ENCODE measurements around the gene ATG7. TPM values are rescaled to one million over a fixed set of nuclear protein-coding genes. Genes with fewer than 3 reads are reported as not detected.

Gene ATG7
- total RNA-seq, 1 donor from 2014 or later, result 51.7 TPM

- ATAC-seq (ENCODE audit: low read depth) (no peak), DNase-seq (no peak)
- no peak for TF ChIP-seq CTCF (IDR thresholded peaks at IDR 0.05)
- ChIA-PET CTCF (no interaction called here), POLR2A (no interaction called here)
- peaks cover 2% of the 10 kb centered on the region for H3K36me3 Mint-ChIP-seq (ENCODE audit: low read depth)
- H3K4me1 Mint-ChIP-seq, result no peaks in the 10 kb centered on the region
- no peak overlapping the region for H3K27ac Mint-ChIP-seq
- intact Hi-C loops (cut with micrococcal nuclease), result no loop called here
- H3K4me3 Mint-ChIP-seq, result no peak overlapping the region
- no peaks in the 10 kb centered on the region for H3K9me3 Mint-ChIP-seq
- H3K27me3 Mint-ChIP-seq, result no peaks in the 10 kb centered on the region
Observed at GRCh38 chr3:11534011-11534792, 262.0 kb downstream of the ATG7 start.

- POLR2A ChIA-PET, result no interaction called here
- Mint-ChIP-seq H3K4me1 (no peaks in the 10 kb centered on the region), H3K4me3 (no peak overlapping the region), H3K27me3 (no peaks in the 10 kb centered on the region), H3K9me3 (no peaks in the 10 kb centered on the region), H3K36me3 (ENCODE audit: low read depth) (peaks cover 4% of the 10 kb centered on the region), H3K27ac (no peak overlapping the region)
- no peak for DNase-seq
- intact Hi-C loops (cut with micrococcal nuclease), result no loop called here
- CTCF ChIA-PET, result no interaction called here
- ATAC-seq (ENCODE audit: low read depth), result no peak
- TF ChIP-seq CTCF (IDR thresholded peaks at IDR 0.05), result no peak
Observed at GRCh38 chr3:11534793-11535101, 262.6 kb downstream of the ATG7 start.

- no peak for ATAC-seq (ENCODE audit: low read depth)
- peaks cover 4% of the 10 kb centered on the region for H3K36me3 Mint-ChIP-seq (ENCODE audit: low read depth)
- no peak for TF ChIP-seq CTCF (IDR thresholded peaks at IDR 0.05)
- intact Hi-C loops (cut with micrococcal nuclease), result no loop called here
- H3K4me1 Mint-ChIP-seq, result no peaks in the 10 kb centered on the region
- no peaks in the 10 kb centered on the region for H3K27me3 Mint-ChIP-seq
- ChIA-PET POLR2A (no interaction called here), CTCF (no interaction called here)
- no peak for DNase-seq
- H3K4me3 Mint-ChIP-seq, result no peak overlapping the region
- H3K9me3 Mint-ChIP-seq, result no peaks in the 10 kb centered on the region
- no peak overlapping the region for H3K27ac Mint-ChIP-seq
Observed at GRCh38 chr3:11535243-11535960, 263.2 kb downstream of the ATG7 start.

GRCh38 chr3:11536132-11536935 lies 264.1 kb downstream of the ATG7 start:
- ChIA-PET CTCF (no interaction called here), POLR2A (no interaction called here)
- Mint-ChIP-seq H3K27me3 (no peaks in the 10 kb centered on the region), H3K4me3 (no peak overlapping the region), H3K36me3 (ENCODE audit: low read depth) (peaks cover 2% of the 10 kb centered on the region), H3K27ac (no peak overlapping the region), H3K9me3 (no peaks in the 10 kb centered on the region), H3K4me1 (no peaks in the 10 kb centered on the region)
- no peak for DNase-seq
- intact Hi-C loops (cut with micrococcal nuclease), result no loop called here
- no peak for TF ChIP-seq CTCF (IDR thresholded peaks at IDR 0.05)
- ATAC-seq (ENCODE audit: low read depth), result no peak

All from activated B cell treated with CpG ODN at 0.5 μM for 24 hours (primary cell).